Heart left ventricle (tissue), 13 donors: Measurements from ENCODE around the gene WBP1L.
"Not testable (repeated sequence)": the region's sequence is repeated elsewhere in the genome, so short reads cannot be mapped to it uniquely, and the experiment has no call there.

ENCODE experiments used
- CTCF ChIP-seq, 12 donors: fragments of 200-600 bp; sonication (generic) in 4 of 12; IDR thresholded peaks; one replicate each; pipeline versions ENCODE4 v1.5.0 to v1.8.0; 2018 to 2022; ENCODE audit warnings: antibody characterized with exemption in 12 of 12, mild to moderate bottlenecking in 5 of 12
- POLR2A ChIP-seq, 2 donors: fragments of 450-650 bp; IDR thresholded peaks; one replicate each; pipeline ENCODE4 v1.6.1; 2017; ENCODE audit warnings: antibody characterized with exemption in 2 of 2, mild to moderate bottlenecking in 2 of 2, moderate library complexity in 2 of 2
- donor health status: ischemic (EF 13 %, LVEDD 7.1; RV severe dilation, severe dysfunction).
- donor health status: DM: no; HTN: yes; CAD: no.
- donor health status: DM: no; HTN: no; CAD: no.
- donor health status: ischemic (EF 25% LVEDD 6.9; RV normal size, moderate dysfunction).
- donor health status: ischemic (EF 25% LVEDD 5.7; RV mildly dilated, moderate dysfunction).
- donor health status: ischemic (EF 35%, LVEDD 5.7; RV mildly dilated, moderate dysfunction).
- donor health status: nonischemic (EF 11% LVEDD 7.7; RV severe dilation, severe dysfunction).
- donor health status: DM: yes; HTN: yes; CAD: no.
- donor health status: PGD.
- donor health status: ischemic (EF 29% LVEDD 5.4; RV normal size, mild dysfunction).
- donor health status: nonischemic (EF 23%, LVEDD 6.1; RV moderate dilation, normal function).

- TF ChIP-seq CTCF, POLR2A (IDR thresholded peaks at IDR 0.05): not testable (repeated sequence)
Observed at GRCh38 chr10:102758933-102759262, 15.2 kb downstream of the WBP1L start.
